Measurements from ENCODE around the gene SIX5. TPM values are rescaled to one million over a fixed set of nuclear protein-coding genes. Genes with fewer than 3 reads are reported as not detected.

SIX5 gene
- total and polyA plus RNA-seq, 9 of the 15 experiments (the other 6 are each of a cell fraction or from before 2014, with no cell fraction given), result 1.4 to 17.2 (median 7.4) TPM; not detected in 2

- TF ChIP-seq ZNF668 (CRISPR knock-in tag; IDR thresholded peaks at IDR 0.05) (no peak), DNMT1 (IDR thresholded peaks at IDR 0.05) (0 out of 2 replicates have a peak, but pooled peaks have one; percentile 26)
Measured at GRCh38 chr19:45730368-45731288, 38.4 kb downstream of the SIX5 start, which contains the start of gene FBXO46 (continued).

DNA sequence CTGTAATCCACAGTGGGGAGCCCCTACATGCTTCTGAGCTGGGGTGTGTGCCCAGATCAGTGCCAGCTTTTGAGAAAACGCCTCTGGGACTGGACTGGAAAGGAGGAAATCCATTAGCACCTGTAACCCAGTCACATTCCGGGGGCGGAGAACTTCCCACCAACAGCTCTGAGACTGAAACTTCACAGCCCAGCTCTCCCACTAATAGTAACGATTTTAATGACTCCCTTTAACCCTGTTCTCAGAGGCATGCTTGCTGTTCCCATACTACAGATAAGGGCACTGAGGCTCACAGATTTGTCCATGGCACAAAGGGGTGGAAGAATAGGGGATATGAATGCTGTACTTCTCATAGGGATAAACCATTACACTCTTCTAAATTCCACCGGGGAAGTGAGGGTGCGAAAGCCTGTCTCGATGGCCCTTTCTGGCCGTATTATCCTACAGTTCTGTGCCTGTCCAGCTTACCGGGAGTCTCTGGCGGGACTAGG lies 39.2 kb downstream of the SIX5 start:
- DNase-seq (ENCODE audit: extremely low read depth in 1 of 4, low spot score in 3 of 4), result no peak
- ATAC-seq, result no peak; the same call in none of the 3 replicates
- POLR2A ChIA-PET, result interaction anchor here (0.8 to 2.2 kb wide), 5 partner anchors 9 to 28 kb away, joined by 3 to 18 read pairs (median 6); no protein-coding TSS in a partner anchor
- CTCF ChIA-PET (ENCODE audit: low intra/inter-chr PET ratio), result no interaction called here
- Histone ChIP-seq H3K4me1 (replicated peaks in 1 of 2; ENCODE audit: control insufficient read depth in 2 of 2, insufficient read depth in 2 of 2, low read length in 2 of 2) (peaks cover 13 to 38% of the 10 kb centered on the region in 2 experiments), H3K27me3 (ENCODE audit: control insufficient read depth in 2 of 2, insufficient read depth in 2 of 2, low read length in 2 of 2) (no peaks in the 10 kb centered on the region), H3K4me2 (ENCODE audit: insufficient read depth, low read length) (peak overlapping the region; percentile 96), H3K27ac (ENCODE audit: extremely low read depth, low read depth, low read length) (peak overlapping the region; percentile 74), H3K4me3 (peak overlapping the region; percentile 88), H3K9me1 (ENCODE audit: control insufficient read depth, insufficient read depth, low read length) (no peaks in the 10 kb centered on the region), H3K36me3 (ENCODE audit: control insufficient read depth, insufficient read depth, low read length) (peaks cover 11% of the 10 kb centered on the region; the same call in 1 of the 3 replicates), H3K9me3 (replicated peaks; ENCODE audit: control insufficient read depth, insufficient read depth, low read depth, low read length) (no peaks in the 10 kb centered on the region), H3K9ac (ENCODE audit: insufficient read depth in 1 of 2, low read depth in 2 of 2, low read length in 2 of 2) (peak overlapping the region; percentile 87 to 95), H3K79me2 (ENCODE audit: control insufficient read depth, insufficient read depth, low read length) (peaks cover 59% of the 10 kb centered on the region), H2AFZ (ENCODE audit: low read depth, low read length) (no peak overlapping the region), H4K20me1 (replicated peaks; ENCODE audit: control insufficient read depth, insufficient read depth, low read length) (peaks cover 5% of the 10 kb centered on the region; the same call in 1 of the 2 replicates)
- TSS peak; percentile 68 for BruUV-seq (replicated peaks)
- 3% methylated on average over 10 of the region's 10 CpGs for WGBS (ENCODE audit: insufficient coverage, low coverage, missing lambda C conversion rate)
- in situ Hi-C loops (cut with MboI), result no loop called here
- FAIRE-seq, result peak; percentile 70
- intact Hi-C loops (cut with micrococcal nuclease), result no loop called here
- TF ChIP-seq BCOR (IDR thresholded peaks at IDR 0.05) (0 out of 2 replicates have a peak, but pooled peaks have one; percentile 66), KDM1A (IDR thresholded peaks at IDR 0.05) (peak; percentile 68 to 81), RCOR1 (IDR thresholded peaks at IDR 0.05; ENCODE audit: borderline replicate concordance in 1 of 2, low read depth in 2 of 2, low read length in 2 of 2) (no peak; a peak in 1 of 4 replicates), HCFC1 (IDR thresholded peaks at IDR 0.05; ENCODE audit: low read depth, low read length) (0 out of 2 replicates have a peak, but pooled peaks have one; percentile 5), ZFX (CRISPR knock-in tag; IDR thresholded peaks at IDR 0.05) (peak; percentile 42; the same call in 1 of the 2 replicates), ZNF699 (CRISPR knock-in tag; IDR thresholded peaks at IDR 0.05; ENCODE audit: insufficient replicate concordance) (no peak), EGR1 (conservative IDR thresholded peaks at IDR 0.05) (peak; percentile 70), ZNF592 (IDR thresholded peaks at IDR 0.05) (no peak)
- TF ChIP-seq, protein P1, sequence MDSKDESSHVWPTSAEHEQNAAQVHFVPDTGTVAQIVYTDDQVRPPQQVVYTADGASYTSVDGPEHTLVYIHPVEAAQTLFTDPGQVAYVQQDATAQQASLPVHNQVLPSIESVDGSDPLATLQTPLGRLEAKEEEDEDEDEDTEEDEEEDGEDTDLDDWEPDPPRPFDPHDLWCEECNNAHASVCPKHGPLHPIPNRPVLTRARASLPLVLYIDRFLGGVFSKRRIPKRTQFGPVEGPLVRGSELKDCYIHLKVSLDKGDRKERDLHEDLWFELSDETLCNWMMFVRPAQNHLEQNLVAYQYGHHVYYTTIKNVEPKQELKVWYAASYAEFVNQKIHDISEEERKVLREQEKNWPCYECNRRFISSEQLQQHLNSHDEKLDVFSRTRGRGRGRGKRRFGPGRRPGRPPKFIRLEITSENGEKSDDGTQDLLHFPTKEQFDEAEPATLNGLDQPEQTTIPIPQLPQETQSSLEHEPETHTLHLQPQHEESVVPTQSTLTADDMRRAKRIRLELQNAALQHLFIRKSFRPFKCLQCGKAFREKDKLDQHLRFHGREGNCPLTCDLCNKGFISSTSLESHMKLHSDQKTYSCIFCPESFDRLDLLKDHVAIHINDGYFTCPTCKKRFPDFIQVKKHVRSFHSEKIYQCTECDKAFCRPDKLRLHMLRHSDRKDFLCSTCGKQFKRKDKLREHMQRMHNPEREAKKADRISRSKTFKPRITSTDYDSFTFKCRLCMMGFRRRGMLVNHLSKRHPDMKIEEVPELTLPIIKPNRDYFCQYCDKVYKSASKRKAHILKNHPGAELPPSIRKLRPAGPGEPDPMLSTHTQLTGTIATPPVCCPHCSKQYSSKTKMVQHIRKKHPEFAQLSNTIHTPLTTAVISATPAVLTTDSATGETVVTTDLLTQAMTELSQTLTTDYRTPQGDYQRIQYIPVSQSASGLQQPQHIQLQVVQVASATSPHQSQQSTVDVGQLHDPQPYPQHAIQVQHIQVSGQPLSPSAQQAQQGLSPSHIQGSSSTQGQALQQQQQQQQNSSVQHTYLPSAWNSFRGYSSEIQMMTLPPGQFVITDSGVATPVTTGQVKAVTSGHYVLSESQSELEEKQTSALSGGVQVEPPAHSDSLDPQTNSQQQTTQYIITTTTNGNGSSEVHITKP (IDR thresholded peaks at IDR 0.05; ENCODE audit: partially characterized antibody), result peak; percentile 84
